ENCODE results near the gene FILIP1L. TPM values are rescaled to one million over a fixed set of nuclear protein-coding genes. Genes with fewer than 3 reads are reported as not detected.

FILIP1L gene
- total RNA-seq, 1 experiment from 2014 or later: 0.07 TPM

DNA sequence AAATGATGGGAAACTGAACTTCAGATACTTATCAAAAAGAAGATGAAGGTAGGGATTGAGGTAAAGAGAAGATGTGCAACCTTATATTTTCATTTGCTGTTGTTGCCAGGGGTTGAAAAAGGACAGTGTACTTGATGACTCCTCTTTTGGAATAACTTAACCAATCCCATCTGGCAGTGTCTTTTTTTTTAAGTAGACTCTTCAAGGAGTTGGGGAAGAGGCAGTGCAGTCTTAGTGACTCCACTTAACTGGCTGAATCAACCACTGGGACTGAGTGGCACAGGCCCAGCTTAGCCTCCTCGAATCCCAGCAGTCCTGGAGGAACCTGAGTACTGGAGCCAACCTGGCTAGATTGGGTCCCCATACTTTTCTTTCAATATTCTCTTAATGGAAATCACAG is 27.3 kb upstream of the FILIP1L start:
- Histone ChIP-seq H3K27me3 (ENCODE audit: control insufficient read depth, insufficient read depth, low read length) (no peaks in the 10 kb centered on the region), H3K4me3 (ENCODE audit: insufficient read depth, low read depth, low read length) (no peak overlapping the region), H3K36me3 (replicated peaks; ENCODE audit: control insufficient read depth, insufficient read depth, low read length) (no peaks in the 10 kb centered on the region)
- DNase-seq: no peak

DNA sequence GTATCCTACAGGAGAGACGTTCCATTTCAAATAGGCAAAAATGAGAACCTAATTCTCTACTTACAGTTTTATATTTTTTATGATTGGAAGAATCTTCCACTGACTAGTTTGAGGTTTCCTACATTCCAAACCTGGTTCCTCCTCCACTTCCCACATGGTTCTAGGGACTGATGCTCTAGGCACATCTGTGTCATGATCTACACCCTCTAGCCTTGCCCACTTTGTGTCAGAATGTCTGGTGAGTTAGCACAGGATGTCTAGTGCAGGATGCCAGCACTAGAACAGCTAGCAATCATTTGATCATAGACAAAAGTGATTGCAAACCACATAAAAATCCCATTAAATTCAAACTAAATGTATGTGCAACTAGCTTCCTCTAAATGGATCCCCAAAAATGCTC is 26.7 kb upstream of the FILIP1L start:
- Histone ChIP-seq H3K4me3 (ENCODE audit: insufficient read depth, low read depth, low read length) (no peak overlapping the region), H3K27me3 (ENCODE audit: control insufficient read depth, insufficient read depth, low read length) (no peaks in the 10 kb centered on the region), H3K36me3 (replicated peaks; ENCODE audit: control insufficient read depth, insufficient read depth, low read length) (no peaks in the 10 kb centered on the region)
- no peak for DNase-seq

DNA sequence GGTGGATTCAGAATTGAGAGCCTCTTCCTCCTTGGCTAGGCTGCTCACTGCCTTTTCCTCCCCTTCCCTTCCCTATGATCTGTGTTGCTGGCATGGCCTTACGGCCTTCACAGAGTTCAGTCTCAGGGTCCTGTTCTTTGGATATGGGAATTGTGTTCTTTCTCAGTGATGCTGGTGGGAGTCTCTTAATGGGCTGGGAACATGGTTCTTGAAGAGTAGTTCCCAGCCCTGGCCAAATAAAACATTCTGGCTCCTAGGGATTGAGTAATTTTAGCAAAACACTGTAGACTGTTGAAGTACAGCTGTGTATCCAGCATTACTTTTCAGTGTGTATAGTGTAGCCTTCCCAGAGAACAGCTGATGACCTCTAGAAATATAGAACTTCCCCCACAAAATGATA is 22.6 kb upstream of the FILIP1L start:
- no peak for DNase-seq
- Histone ChIP-seq H3K27me3 (ENCODE audit: control insufficient read depth, insufficient read depth, low read length) (no peaks in the 10 kb centered on the region), H3K36me3 (replicated peaks; ENCODE audit: control insufficient read depth, insufficient read depth, low read length) (no peaks in the 10 kb centered on the region), H3K4me3 (ENCODE audit: insufficient read depth, low read depth, low read length) (no peak overlapping the region)

DNA sequence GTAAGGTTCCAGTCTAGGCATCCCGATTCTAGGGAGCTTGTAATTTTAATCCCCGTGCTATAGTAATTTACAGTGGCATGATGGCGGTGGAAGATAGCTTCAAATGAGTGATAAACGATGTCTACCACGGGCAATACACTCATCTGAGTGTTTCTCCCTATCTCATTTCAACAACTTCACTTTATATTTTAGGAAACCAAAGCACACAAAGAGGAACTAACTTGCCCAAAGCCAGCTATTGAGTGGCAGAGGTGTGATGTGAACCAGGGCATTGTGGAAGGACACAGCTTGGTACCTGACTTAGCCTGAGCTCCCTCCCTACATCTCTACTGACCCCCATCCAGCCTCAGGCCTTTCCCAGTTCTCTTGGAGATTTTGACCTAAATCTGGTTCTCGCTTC is 16.9 kb upstream of the FILIP1L start:
- Histone ChIP-seq H3K4me3 (ENCODE audit: insufficient read depth, low read depth, low read length) (no peak overlapping the region), H3K36me3 (replicated peaks; ENCODE audit: control insufficient read depth, insufficient read depth, low read length) (no peaks in the 10 kb centered on the region), H3K27me3 (ENCODE audit: control insufficient read depth, insufficient read depth, low read length) (no peaks in the 10 kb centered on the region)
- DNase-seq: no peak

DNA sequence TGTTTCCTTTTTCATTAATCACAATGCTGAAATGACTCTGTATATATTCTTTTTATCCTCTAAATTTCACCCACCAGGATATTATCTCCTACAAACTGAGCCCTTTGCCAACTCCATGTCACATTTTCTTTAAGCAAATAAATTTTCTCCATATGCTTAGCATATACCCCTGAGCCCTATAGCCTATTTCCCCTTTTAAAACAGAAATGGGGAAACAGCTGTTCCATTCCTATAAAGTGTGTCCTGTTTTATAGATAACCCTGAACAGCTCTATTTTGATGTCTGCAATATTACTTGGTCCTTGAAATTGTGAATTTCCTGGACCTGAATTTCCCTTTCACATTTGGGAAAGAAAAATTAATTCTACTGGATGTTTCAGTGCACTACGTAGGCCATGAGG is 15.6 kb upstream of the FILIP1L start:
- H3K36me3 ChIP-seq (replicated peaks; ENCODE audit: control insufficient read depth, insufficient read depth, low read length): no peaks in the 10 kb centered on the region
- no peak for DNase-seq
- H3K27me3 ChIP-seq (ENCODE audit: control insufficient read depth, insufficient read depth, low read length): no peaks in the 10 kb centered on the region
- no peak overlapping the region for H3K4me3 ChIP-seq (ENCODE audit: insufficient read depth, low read depth, low read length)

DNA sequence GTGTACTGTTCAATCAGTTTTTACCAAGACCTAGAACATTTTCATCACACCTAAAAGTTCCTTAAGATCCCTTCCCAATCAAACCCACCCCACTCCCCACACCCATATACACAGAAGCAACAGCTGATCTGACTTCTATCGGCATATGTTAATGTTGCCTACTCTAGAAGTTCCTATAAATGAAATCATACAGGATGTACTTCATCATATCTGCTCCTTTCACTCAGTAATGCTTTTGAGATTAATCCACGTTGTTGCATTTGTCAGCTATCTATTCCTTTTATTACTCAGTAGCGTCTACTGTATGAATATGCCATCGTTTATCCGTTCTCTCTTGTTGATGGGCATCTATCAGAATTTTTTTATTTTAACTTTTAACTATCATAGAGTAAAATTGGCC is 14.3 kb upstream of the FILIP1L start:
- no peak overlapping the region for H3K4me3 ChIP-seq (ENCODE audit: insufficient read depth, low read depth, low read length)
- no peaks in the 10 kb centered on the region for H3K36me3 ChIP-seq (replicated peaks; ENCODE audit: control insufficient read depth, insufficient read depth, low read length)
- no peak for DNase-seq
- H3K27me3 ChIP-seq (ENCODE audit: control insufficient read depth, insufficient read depth, low read length): no peaks in the 10 kb centered on the region

DNA sequence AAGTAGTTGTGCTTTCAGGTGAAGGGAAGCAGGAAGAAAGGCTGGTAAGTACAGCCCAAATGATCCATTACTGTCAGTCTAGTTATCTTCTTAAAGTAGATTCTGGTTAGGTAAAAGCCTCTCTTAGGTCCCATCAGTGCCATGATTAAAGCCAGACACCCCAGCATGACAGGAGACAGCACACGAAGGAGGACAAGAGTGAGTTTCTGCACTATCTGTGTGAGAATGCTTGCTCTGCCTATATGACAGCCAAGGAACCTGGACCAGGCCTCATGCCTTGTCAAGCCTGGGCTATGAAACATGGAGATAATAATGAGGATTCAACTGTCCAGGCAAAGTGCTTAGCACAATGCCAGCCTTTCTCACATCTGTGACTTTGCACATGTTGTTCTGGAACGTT is 13.5 kb upstream of the FILIP1L start:
- Histone ChIP-seq H3K27me3 (ENCODE audit: control insufficient read depth, insufficient read depth, low read length) (no peaks in the 10 kb centered on the region), H3K36me3 (replicated peaks; ENCODE audit: control insufficient read depth, insufficient read depth, low read length) (no peaks in the 10 kb centered on the region), H3K4me3 (ENCODE audit: insufficient read depth, low read depth, low read length) (no peak overlapping the region)
- no peak for DNase-seq

DNA sequence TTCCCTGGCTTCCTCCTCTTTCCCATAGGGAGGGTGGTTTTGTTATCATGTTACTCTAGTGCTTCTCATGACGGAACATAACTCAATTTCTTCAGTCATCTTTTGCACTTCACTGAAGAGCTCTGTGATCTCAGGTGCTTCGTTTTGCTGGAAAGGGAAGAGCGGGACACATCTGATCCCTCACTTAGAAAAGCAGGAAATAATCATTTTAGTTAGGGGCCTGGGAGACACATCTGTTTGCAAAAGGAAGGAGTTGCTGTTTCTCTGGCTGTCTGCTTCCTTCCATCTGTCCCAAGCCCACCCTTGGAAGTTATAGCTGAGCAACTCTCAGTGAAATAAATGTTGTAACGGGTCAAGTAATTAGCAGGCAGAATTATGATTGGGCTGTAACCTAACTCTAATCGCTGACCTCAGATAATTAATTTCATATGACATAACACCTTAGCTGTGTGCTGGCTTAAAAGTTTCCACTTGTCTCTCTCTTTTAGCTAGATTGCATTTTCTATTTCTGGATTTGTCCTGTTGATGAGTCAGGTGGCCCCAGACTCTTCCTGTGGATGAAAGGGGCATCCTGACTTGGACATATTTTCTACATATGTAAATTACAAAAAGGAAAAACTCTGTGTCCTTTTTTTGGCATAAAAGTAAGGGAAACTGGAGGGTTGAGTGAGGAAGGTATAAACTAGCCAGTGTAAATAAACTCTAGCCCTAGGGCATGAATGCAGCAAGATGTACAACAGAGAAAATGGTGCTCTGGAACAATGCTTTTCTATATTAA is 11.0 kb upstream of the FILIP1L start:
- no peaks in the 10 kb centered on the region for H3K27me3 ChIP-seq (ENCODE audit: control insufficient read depth, insufficient read depth, low read length)
- H3K36me3 ChIP-seq (replicated peaks; ENCODE audit: control insufficient read depth, insufficient read depth, low read length): no peaks in the 10 kb centered on the region
- DNase-seq: no peak
- no peak overlapping the region for H3K4me3 ChIP-seq (ENCODE audit: insufficient read depth, low read depth, low read length)

DNA sequence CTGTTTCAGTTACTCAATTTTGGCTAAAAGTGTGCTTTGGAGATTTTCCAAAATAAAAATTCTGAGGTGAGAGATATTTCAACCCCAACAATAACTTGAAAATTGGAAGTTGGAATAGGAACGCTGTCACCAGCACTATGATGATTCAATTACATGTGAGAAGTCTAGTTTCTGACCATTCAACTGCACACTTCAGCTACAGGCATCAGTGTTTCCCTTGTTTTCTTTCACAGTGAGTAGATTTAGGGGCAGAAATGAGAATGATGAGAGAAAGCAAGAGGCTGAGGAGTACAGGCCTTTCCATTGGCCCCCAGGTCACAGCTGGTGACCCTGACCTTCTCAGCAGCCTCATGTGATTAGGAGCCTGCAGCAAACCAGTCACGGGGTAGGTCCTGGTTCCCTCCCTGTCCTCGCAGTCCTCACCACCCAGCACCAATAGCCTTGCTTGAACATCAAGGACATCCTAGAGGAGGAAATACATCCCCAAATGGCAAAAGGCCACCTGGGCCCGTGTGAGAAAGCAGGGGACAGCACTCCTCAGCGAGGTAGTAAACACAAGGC is 10.0 kb upstream of the FILIP1L start:
- H3K27me3 ChIP-seq (ENCODE audit: control insufficient read depth, insufficient read depth, low read length): no peaks in the 10 kb centered on the region
- no peak overlapping the region for H3K4me3 ChIP-seq (ENCODE audit: insufficient read depth, low read depth, low read length)
- DNase-seq: no peak

DNA sequence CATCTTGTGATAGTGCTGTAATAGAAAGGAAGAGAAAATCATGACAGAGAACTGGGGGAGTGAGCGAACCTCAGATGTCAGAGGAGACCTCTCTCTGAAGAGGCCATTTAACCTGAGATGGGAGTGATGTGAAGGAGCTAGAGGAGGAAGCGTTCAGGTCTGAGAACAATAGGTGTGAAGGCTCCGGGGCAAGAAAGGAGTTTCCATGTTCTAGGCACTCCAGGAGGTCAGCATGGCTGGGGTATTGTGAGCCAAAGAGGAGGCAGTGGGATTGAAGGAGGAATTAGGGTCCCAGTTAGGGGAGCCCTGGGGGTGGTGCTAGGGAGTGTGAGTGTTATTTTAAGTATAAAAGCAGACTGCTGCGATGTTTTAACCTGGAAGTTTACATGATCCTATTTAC is 8.8 kb upstream of the FILIP1L start:
- H3K36me3 ChIP-seq (replicated peaks; ENCODE audit: control insufficient read depth, insufficient read depth, low read length): no peaks in the 10 kb centered on the region
- H3K4me3 ChIP-seq (ENCODE audit: insufficient read depth, low read depth, low read length): no peak overlapping the region
- no peak for DNase-seq
- no peaks in the 10 kb centered on the region for H3K27me3 ChIP-seq (ENCODE audit: control insufficient read depth, insufficient read depth, low read length)

More for the DNA sequence above, 10.0 kb upstream of the FILIP1L start:
- no peaks in the 10 kb centered on the region for H3K36me3 ChIP-seq (replicated peaks; ENCODE audit: control insufficient read depth, insufficient read depth, low read length)

DNA sequence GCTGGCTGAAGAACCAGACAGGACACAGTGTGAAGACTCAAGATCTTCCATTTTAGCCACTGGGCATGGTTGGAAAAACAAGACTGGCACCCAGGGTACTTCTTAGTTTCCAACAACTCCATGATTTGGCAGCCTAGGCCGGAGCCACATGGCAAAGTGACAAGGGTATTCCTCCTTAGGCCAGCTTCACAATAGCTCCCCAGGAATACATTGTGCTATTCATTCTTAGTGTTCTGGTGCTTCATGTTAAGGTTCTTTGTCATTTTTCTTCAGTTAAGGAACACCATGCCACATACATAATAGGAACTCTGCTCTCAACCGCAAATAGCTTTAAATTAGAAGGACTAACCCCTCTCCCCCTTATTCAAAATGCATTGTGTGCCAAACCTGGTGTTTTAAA is 8.0 kb upstream of the FILIP1L start:
- Histone ChIP-seq H3K27me3 (ENCODE audit: control insufficient read depth, insufficient read depth, low read length) (no peaks in the 10 kb centered on the region), H3K36me3 (replicated peaks; ENCODE audit: control insufficient read depth, insufficient read depth, low read length) (no peaks in the 10 kb centered on the region), H3K4me3 (ENCODE audit: insufficient read depth, low read depth, low read length) (no peak overlapping the region)
- DNase-seq: no peak

DNA sequence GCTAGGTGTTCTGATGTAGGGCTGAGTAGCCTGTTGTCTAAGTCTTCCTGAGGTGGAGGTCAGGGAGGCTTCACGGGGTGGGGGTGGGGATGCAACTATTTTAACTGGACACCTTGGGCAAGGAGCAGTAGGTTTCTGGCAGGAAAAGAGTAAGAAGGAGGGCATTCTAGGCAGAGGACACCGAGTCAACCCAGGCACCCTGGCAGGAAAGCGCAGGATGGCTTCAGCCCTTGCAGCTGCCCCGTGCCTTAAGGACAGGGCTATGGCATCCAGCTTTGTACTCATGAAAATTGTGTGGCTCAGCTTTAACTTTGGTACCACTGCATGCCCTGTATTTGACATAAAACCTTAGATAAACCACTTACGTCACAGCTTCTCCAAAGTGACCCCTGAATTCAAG is 6.4 kb upstream of the FILIP1L start:
- no peak for DNase-seq
- H3K36me3 ChIP-seq (replicated peaks; ENCODE audit: control insufficient read depth, insufficient read depth, low read length): no peaks in the 10 kb centered on the region
- no peaks in the 10 kb centered on the region for H3K27me3 ChIP-seq (ENCODE audit: control insufficient read depth, insufficient read depth, low read length)
- H3K4me3 ChIP-seq (ENCODE audit: insufficient read depth, low read depth, low read length): no peak overlapping the region

DNA sequence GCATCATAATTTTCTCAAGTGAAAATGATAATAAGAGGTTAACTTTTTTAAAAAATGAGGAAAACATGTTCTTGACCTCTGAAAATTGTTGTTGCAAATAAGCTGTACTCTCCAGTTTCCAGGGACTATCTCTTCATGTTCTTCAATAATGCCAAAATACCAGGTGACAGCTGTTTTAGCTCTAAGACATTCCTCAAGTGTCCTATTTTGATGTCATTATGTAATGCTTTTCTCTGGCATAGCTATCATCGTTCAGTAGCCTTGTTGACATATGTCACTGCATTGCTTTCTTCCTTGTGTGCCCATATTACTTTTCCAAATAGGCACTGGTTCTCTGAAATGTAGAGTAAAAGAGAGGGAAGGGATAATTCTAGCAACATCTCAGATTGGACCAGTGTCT is 5.7 kb upstream of the FILIP1L start:
- no peak overlapping the region for H3K4me3 ChIP-seq (ENCODE audit: insufficient read depth, low read depth, low read length)
- no peak for DNase-seq
- H3K27me3 ChIP-seq (ENCODE audit: control insufficient read depth, insufficient read depth, low read length): no peaks in the 10 kb centered on the region
- no peaks in the 10 kb centered on the region for H3K36me3 ChIP-seq (replicated peaks; ENCODE audit: control insufficient read depth, insufficient read depth, low read length)

DNA sequence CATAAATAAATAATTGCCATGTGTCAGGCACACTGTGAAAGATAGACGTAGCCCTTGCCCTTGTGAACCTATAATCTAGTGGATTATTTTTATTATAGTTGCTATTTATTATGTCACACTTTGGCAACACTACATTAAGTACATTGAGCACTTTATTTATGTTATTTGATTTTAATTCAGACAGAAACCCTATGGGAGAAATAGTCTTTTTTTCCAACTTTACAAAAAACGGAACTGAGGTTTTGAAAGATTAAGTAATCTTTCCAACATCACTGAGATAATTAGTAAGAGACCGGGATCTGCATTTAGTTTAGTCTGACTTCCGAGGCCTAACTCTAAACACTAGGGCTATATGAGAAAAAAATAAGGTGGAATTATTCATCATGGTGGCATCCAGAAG is 2.8 kb upstream of the FILIP1L start:
- DNase-seq: no peak
- H3K36me3 ChIP-seq (replicated peaks; ENCODE audit: control insufficient read depth, insufficient read depth, low read length): no peaks in the 10 kb centered on the region
- H3K4me3 ChIP-seq (ENCODE audit: insufficient read depth, low read depth, low read length): no peak overlapping the region
- no peaks in the 10 kb centered on the region for H3K27me3 ChIP-seq (ENCODE audit: control insufficient read depth, insufficient read depth, low read length)

DNA sequence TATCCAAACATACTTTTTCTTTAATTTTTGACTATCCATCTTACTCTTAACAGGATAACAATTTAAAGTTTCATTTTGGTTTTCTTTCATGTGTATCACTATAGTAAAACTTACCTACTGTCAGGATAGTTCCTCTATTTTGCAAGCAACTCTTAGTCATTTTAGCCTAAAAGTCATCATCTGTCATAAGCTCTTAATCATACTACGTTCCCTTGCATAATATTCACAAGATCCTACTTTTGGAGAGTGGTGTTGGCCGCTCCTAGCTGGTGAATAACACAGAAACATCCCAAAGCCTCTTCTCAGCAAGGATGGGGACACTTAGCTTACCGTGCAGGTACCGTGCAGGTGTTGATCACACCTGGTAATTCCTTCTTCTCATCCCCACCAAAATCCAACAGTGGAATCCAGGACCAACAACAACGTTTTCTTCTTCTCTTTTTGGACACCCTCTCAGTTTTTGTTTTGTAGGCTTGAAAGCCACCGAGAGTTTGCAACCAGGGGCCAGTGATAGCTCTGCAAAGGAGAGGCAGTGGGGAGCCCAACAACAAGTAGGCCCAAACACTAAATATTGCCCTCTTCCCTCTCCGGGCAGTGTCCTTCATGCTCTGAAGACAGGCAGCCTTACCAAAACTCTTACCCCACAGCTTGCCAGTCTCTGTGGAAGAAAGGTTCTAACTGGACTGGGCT is 433 bp downstream of the FILIP1L start:
- H3K27me3 ChIP-seq (ENCODE audit: control insufficient read depth, insufficient read depth, low read length): no peaks in the 10 kb centered on the region
- no peak overlapping the region for H3K4me3 ChIP-seq (ENCODE audit: insufficient read depth, low read depth, low read length)
- no peaks in the 10 kb centered on the region for H3K36me3 ChIP-seq (replicated peaks; ENCODE audit: control insufficient read depth, insufficient read depth, low read length)
- no peak for DNase-seq

All from H7 (cell line).